Measurements from ENCODE around the gene PARD3.

DNA sequence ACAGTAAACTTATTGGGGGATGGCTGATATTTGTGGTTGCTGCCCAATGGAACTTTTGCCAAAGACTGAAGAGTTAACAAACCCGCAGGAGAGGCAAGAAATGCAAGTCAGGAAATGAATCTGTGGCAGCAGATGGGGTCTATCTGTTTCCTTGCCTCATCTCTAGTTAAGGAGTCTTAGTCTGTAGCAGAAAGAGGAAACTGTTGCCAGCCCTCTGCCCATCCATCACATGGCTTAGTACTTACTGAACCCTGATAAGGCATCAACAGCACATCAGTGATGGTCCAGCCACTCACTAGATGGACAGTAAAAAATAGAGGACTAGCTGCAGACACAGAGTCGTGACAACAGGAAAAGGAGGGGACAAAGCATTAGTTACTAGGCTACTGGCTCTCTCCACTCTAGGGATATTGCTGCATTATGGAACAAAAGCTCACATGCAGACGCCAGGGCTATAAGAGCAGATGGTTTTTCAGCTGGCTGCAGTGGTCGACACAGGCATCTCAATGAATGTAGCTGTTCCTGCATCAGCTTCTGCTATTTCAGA is 614.7 kb downstream of the PARD3 start:
- TF ChIP-seq POLR2AphosphoS5 (IDR thresholded peaks at IDR 0.05) (no peak), POLR2A (IDR thresholded peaks at IDR 0.05; ENCODE audit: low read depth) (no peak)
- TF ChIP-seq, protein P1, sequence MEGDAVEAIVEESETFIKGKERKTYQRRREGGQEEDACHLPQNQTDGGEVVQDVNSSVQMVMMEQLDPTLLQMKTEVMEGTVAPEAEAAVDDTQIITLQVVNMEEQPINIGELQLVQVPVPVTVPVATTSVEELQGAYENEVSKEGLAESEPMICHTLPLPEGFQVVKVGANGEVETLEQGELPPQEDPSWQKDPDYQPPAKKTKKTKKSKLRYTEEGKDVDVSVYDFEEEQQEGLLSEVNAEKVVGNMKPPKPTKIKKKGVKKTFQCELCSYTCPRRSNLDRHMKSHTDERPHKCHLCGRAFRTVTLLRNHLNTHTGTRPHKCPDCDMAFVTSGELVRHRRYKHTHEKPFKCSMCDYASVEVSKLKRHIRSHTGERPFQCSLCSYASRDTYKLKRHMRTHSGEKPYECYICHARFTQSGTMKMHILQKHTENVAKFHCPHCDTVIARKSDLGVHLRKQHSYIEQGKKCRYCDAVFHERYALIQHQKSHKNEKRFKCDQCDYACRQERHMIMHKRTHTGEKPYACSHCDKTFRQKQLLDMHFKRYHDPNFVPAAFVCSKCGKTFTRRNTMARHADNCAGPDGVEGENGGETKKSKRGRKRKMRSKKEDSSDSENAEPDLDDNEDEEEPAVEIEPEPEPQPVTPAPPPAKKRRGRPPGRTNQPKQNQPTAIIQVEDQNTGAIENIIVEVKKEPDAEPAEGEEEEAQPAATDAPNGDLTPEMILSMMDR (IDR thresholded peaks at IDR 0.05), result no peak
